ENCODE data around the gene ZNF43. TPM values are rescaled to one million over a fixed set of nuclear protein-coding genes. Genes with fewer than 3 reads are reported as not detected.

The ZNF43 gene
- total and polyA plus RNA-seq, 2 of the 13 experiments (the other 11 are each of a cell fraction or from before 2014, with no cell fraction given) = 2.9 to 8.5 TPM

GRCh38 chr19:21835810-21836444, at the start of gene ZNF43 (continued):
- TF ChIP-seq ZNF280D (CRISPR knock-in tag; IDR thresholded peaks at IDR 0.05) (no peak), ZNF687 (CRISPR knock-in tag; IDR thresholded peaks at IDR 0.05) (peak; percentile 72), KDM5B (CRISPR knock-in tag; IDR thresholded peaks at IDR 0.05; ENCODE audit: borderline replicate concordance) (peak; percentile 29; the same call in 1 of the 2 replicates), HNRNPLL (IDR thresholded peaks at IDR 0.05; ENCODE audit: low read depth, low read length, poor library complexity, severe bottlenecking) (peak; percentile 19), DNMT3B (CRISPR knock-in tag; conservative IDR thresholded peaks at IDR 0.05) (no peak), MTERF4 (CRISPR knock-in tag; IDR thresholded peaks at IDR 0.05) (no peak), SIN3A (IDR thresholded peaks at IDR 0.05; ENCODE audit: borderline replicate concordance, low read depth, low read length) (peak; percentile 79; the same call in 1 of the 2 replicates), ZBTB40 (IDR thresholded peaks at IDR 0.05) (no peak), ZBTB40 (CRISPR knock-in tag; IDR thresholded peaks at IDR 0.05) (no peak)
